NCI-H69 (cell line): ENCODE results near the gene PHF10.
"Not testable (repeated sequence)": the region's sequence is repeated elsewhere in the genome, so short reads cannot be mapped to it uniquely, and the experiment has no call there.

Experiments
- DNase-seq: peaks from one replicate; lab custom pipeline; 2025; lab: John Stamatoyannopoulos, UW

PHF10 gene

DNA sequence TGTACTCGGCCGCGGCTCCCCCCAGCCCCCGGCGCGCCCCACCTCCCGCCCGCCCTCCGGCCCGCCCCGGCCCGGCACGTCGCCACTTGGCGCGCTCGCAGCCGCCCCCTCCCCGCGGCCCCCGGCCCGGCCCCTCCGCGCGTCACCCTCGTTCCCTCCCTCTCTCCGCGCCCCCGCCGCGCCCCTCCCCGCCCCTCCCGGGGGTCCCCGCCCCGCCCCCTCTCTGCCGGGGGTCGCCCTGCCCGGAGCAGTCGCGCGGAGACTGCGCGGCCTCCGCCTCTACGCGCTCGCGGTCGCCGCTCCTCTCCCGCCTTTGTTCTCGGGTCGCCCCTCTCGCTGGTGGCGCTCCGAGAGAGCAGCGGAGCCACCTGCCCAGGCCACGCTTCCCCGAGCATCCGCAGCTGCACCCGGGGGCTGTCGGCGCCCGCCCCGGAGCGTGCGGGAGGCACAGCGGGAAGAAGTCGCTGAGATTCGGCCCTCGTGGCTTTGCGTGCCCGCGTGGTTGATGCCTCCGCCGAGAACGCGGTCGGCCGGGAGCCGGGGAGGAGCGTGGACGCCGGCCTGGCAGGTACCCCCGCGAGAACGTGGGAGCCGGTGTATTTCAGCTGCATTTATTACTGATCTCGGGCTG, at the start of gene PHF10:
Gene PHF10, minus strand, starts transcription at position 7 of the 631 bp plus-strand sequence. CDS start 569 bp downstream, outside the sequence.
- DNase-seq: peak; percentile 95

- no peak for DNase-seq
Observed at GRCh38 chr6:169766921-169767736, 42.8 kb upstream of the PHF10 start.

GRCh38 chr6:169766232-169766631, 41.9 kb upstream of the PHF10 start:
- no peak for DNase-seq

- not testable (repeated sequence) for DNase-seq
Observed at GRCh38 chr6:169765789-169766188, 41.5 kb upstream of the PHF10 start.

- DNase-seq: no peak
Observed at GRCh38 chr6:169763881-169764280, 39.6 kb upstream of the PHF10 start.

DNA sequence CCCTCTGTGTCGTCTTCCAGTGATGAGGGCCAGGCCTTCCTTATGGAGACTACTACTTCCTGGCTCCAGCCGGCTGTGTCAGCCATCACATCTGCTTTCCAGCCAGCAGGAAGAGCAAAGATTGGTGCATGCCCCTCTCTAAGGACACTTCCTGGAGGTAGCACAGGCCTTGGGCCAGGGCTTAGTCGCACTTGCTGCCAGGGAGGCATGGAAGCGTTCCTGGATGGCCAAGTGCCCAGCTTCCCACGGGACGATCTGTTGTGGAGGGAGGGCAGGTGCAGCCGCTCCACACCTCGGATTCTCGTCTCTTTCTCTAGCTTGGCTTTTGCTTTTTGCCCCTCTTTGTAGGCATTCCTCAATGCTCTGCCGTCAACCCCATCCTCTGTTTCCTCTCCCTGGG, 39.0 kb upstream of the PHF10 start:
- DNase-seq: no peak

DNA sequence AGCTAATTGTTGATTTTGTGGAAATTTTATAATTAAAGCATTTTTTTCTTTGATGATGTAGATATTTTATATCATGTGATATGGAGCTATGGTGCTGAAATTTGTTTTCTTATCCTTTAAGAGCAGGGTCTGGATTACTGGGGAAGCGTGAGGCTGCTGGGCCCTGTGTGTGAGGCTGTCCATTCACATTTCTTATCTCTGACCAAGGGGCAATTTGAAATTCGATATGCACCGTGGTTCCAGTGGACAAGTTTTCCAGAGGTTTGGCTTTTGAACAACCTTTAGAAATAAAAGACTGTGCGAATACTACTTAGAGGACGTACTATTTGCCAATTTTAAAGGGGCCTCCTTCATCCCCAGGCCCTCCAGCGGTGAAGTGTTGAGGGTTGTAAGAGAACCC, 30.9 kb upstream of the PHF10 start:
- no peak for DNase-seq

DNA sequence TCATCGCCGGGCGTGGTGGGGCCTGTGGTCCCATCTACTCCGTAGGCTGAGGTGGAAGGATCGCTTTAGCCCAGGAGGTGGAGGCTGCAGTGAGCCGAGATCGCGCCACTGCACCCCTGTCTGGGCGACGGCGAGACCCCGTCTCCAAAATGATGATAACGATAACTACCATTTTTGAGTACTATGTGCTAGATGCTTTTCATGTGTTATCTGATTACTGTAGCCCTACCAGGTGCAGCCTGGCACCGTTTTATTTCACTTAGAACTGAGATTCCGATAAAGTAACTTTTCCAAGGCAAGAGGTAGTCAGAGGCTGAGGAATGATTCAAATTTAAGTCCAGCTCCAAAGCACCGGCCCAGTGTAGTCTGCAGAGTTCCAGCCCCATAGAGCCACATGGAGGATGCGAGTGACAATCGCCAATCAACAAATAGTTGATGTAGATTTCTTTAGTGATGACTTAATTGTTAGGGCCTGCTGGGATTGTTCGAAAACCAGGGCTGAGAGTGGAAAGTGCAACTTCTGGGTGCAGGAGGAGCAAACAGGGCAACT, 27.8 kb upstream of the PHF10 start:
- peak; percentile 37 for DNase-seq

- peak; percentile 99 for DNase-seq
Observed at GRCh38 chr6:169751242-169752073, 27.2 kb upstream of the PHF10 start, which contains the start of the genes DYNLT2 and ERMARD. TSS of gene DYNLT2 (minus strand) at chr6:169751572. CDS start at chr6:169751458, 114 bp downstream. TSS of gene ERMARD (plus strand) at chr6:169751622. CDS start at chr6:169751658, 36 bp downstream.

DNA sequence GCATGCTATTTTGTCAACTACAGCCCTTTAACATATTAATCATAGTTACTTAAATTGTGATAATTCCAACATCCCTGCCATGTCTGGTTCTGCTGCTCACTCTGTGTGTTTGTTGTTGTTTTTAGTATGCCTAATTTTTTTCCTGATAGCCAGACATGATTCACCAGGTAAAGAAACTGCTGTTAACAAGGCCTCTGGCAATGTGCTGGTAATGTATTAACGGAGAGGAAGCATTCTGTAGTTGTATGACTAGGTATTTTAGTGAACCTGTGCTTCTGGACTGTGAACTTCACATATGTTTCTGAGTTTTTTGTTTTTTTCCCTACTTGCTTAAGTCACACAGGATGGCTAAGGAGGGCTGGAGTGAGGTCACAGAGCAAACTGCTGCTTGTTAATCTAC, 22.3 kb upstream of the PHF10 start:
- no peak for DNase-seq

GRCh38 chr6:169745405-169745804, 21.1 kb upstream of the PHF10 start:
- DNase-seq: no peak

DNA sequence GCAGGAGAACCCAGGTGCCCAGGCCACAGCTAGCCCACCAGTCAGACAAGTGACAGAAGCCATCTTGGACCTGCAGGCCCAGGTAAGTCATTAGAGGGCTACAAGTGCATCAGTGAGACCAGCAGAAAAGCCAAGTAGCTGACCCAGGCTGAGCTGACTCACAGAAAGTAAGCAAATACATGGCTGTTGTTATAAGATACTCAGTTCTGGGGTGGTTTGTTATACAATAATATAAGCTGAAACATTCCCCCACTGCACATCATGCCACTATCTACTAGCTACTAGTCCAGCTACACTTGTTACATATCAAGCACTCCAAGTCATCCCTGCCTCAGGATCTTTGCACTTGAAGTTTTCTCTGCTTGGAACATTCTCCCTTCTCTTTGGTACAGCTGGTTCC, 17.0 kb upstream of the PHF10 start:
- DNase-seq: no peak

- DNase-seq: peak; percentile 71
Observed at GRCh38 chr6:169738976-169739529, 14.8 kb upstream of the PHF10 start.

DNA sequence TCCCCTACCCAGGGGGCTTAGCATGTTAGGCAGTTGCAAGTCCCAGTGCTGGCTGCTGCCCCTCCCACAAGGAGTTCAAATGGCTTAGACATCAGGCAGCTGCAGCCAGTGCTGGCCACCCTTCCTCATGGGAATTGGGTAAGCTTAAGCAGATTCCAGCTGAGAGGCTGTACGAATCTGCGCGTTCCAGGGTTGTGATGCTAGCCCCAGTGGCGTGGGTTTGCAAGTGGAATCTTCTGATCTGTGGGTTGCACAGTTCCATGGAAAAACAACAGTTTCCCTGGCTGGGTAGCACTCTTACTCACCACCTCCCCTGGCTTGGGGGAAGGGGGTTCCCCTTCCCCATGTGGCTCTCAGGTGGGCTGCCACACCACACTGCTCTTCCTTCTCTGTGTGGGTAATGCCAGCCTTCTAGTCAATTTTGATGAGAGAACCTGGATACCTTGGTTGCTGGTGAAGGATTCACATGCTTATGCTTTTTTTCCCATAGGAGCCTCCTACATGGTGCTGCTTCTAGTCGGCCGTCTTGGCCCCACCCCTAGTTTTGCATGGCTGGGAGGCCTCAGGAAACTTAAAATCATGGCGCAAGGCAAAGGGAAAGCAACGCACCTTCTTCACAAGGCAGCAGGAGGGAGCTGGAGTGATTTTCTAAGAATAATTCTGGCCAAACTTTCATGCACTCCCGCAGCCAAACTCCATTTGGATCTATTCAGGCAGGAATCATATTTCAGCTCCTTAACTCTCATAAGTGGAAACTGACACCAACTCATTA, 14.1 kb upstream of the PHF10 start:
- DNase-seq: peak; percentile 73

DNA sequence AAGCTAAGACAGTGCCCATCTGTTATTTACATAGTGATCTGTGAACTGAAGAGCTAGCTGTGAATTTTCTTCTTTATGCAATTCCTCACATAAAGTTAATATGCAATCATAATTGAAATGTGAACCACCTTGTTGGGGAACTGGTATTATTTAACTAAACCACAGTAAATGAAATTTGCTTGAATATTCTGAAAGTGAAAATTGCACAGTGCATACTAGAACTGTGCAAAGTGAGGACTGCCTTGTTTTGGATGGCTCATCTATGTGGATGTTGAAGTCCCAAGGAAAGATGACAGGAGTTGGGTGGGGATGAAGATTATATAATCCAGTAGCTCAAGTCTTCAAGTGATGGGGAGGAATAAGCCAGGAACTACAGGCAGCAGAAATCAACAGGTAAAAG, 5.7 kb upstream of the PHF10 start:
- no peak for DNase-seq

DNA sequence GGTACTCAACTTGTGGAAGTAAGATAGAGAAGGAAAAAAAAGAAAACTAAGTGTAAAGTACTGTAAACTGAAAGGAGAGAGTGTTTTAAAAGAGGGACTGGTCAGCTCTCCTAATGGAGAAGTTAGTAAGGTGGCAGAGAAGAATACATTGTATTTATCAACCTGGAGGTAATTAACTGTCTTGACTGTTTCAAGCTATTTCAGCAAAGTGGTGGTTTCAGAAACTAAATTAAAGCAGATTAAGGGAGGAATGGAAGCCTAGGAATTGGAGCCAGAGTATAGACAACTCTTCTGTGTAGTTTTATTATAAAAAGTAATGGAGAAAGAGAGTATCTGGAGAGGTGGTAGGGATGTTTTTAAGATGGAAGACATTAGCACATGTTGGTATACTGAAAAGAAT, 2.7 kb upstream of the PHF10 start:
- DNase-seq: no peak

GRCh38 chr6:169726049-169726400, 1.7 kb upstream of the PHF10 start:
- no peak for DNase-seq

DNA sequence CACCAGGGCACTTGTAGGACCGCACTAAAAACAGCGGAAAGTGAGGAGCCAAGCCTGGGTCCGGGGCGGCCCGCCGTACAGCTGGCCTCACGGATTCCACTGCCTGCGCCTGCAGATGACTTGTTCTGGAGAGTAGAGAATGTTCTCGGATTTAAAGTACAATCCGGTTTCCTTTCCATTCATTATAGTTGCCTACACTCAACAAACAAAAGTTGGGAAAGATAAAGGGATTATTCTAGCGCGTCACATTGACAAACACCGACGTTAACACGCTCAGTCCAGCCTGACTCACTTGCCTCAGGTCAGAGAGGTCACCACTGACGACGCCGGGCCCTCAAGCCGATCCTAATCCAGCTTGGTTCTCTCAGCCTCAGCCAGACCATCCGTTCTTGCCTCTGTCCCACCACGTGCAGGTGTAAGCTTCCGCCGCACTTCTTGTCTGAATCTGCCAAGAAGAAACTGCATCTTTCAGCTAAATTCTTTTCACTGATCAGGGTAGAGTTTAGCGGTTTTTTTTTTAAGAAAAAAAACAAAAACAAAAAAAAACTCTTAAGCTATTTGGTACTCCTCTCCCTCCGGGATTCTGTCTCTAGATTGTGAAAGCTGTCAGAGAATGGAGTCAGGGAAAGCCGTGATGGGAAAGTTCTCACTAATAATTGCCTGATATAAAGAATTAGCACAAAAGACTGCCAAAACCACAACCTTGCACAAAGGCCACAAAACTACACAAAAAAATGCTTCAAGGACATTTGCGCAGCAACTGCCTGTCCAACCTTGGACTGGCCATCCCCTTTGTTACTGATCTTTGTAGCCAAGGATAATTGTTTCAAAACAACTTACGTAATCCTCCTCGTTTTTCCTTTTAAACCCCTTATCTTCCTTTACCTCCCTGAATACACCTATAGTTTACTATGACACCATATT, 1.1 kb upstream of the PHF10 start:
- peak; percentile 78 for DNase-seq

DNA sequence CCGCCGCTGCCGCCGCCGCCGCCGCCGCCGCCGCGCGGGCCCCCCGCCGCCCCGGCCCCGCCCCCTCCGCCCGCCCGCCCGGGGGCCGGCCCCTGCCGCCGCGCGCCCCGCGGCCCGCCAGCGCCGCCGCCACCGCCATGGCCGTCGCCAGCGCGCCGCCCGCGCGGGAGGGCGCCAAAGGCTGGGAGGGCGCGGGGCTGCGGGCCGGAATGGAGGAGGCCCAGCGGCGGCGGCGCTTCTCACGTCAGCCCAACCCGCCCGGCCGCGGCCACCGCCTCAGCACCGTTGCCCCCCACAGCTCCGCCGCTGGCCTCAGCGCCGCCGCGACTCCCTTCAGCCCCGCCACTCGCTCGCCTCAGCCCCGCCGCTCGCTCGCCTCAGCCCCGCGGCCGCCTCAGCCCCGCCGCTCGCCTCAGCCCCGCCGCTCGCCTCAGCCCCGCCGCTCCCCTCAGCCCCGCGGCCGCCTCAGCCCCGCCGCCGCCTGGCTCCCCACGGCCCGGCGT, 258 bp downstream of the PHF10 start:
- peak; percentile 84 for DNase-seq
